Esophagus muscularis mucosa (tissue), 4 donors: ENCODE measurements around the gene CNOT2. TPM values are rescaled to one million over a fixed set of nuclear protein-coding genes. Genes with fewer than 3 reads are reported as not detected.
"Not testable (repeated sequence)": the region's sequence is repeated elsewhere in the genome, so short reads cannot be mapped to it uniquely, and the experiment has no call there.

ENCODE experiments used
- DNase-seq: peaks from one replicate; pipeline ENCODE4 v3.0.0-alpha.2; 2017; ENCODE audit errors: extremely low spot score
- H3K27ac ChIP-seq, 4 donors: fragments of 200-600 bp; sonication (generic); replicated peaks in 1 of 4; 1 replicate in 3 of 4; 2 replicates in 1 of 4; pipeline ENCODE4 v1.5.1; 2016 to 2019; ENCODE audit warnings: mild to moderate bottlenecking in 1 of 4
- H3K27me3 ChIP-seq, 4 donors: fragments of 200-600 bp; sonication (generic); one replicate each; pipeline versions ENCODE4 v1.5.1 to v1.6.0; 2016 to 2019
- H3K36me3 ChIP-seq, 4 donors: fragments of 200-600 bp; sonication (generic); one replicate each; pipeline ENCODE4 v1.5.1; 2016 to 2019
- H3K4me1 ChIP-seq, 4 donors: fragments of 200-600 bp; sonication (generic); one replicate each; pipeline ENCODE4 v1.5.1; 2016 to 2019
- H3K4me3 ChIP-seq, 4 donors: fragments of 200-600 bp; sonication (generic); 1 replicate in 2 of 4; 2 replicates in 2 of 4; pipeline ENCODE4 v1.5.1; 2016 to 2019; ENCODE audit warnings: mild to moderate bottlenecking in 4 of 4, moderate library complexity in 1 of 4
- H3K9me3 ChIP-seq, 4 donors: fragments of 200-600 bp; sonication (generic); 1 replicate in 3 of 4; 2 replicates in 1 of 4; pipeline ENCODE4 v1.5.1; 2016 to 2019
- EP300 ChIP-seq: sonication (generic); formaldehyde crosslinking; IDR thresholded peaks from one replicate; pipeline ENCODE4 v1.6.1; 2017; ENCODE audit warnings: antibody characterized with exemption
- POLR2A ChIP-seq: fragments of 450-650 bp; IDR thresholded peaks from one replicate; pipeline ENCODE4 v1.6.1; 2017; ENCODE audit warnings: antibody characterized with exemption, moderate library complexity, mild to moderate bottlenecking, low read depth
- POLR2AphosphoS5 ChIP-seq, 2 donors: sonication (generic); formaldehyde crosslinking; IDR thresholded peaks; one replicate each; pipeline ENCODE4 v1.6.1; 2017; ENCODE audit warnings: antibody characterized with exemption in 2 of 2
- WGBS: methylation state at CpG from one replicate; pipeline ENCODE4 v1.1.5; 2018; 5-methylcytosine and 5-hydroxymethylcytosine counted together
- intact Hi-C: fragments of 100-400 bp; cut with DNase I; formaldehyde crosslinking; loops from one replicate; pipeline ENCODE4 v1.15.1; 2023
- total RNA-seq, 4 donors: library from RNA; depleted of rRNA; stranded (reverse); fragments of >200 nt; gene quantifications; one replicate each; pipeline versions ENCODE4 v1.1.0 to v1.2.1, GENCODE V29; 2016
- TF ChIP-seq, protein P1 (sequence below), 3 experiments: fragments of 200-600 bp in 2 of 3; fragments of 450-650 bp in 1 of 3; sonication (generic) in 2 of 3; IDR thresholded peaks; one replicate each; pipeline ENCODE4 v1.5.1; 2017 to 2019; ENCODE audit warnings: antibody characterized with exemption in 3 of 3, mild to moderate bottlenecking in 2 of 3, moderate library complexity in 1 of 3

The CNOT2 gene
- total RNA-seq, 4 donors from 2014 or later = 55.6 to 87.6 (median 82.7) TPM

GRCh38 chr12:70389678-70390077, 146.4 kb downstream of the CNOT2 start:
- WGBS = 94% methylated on average over 2 of the region's 2 CpGs

DNA sequence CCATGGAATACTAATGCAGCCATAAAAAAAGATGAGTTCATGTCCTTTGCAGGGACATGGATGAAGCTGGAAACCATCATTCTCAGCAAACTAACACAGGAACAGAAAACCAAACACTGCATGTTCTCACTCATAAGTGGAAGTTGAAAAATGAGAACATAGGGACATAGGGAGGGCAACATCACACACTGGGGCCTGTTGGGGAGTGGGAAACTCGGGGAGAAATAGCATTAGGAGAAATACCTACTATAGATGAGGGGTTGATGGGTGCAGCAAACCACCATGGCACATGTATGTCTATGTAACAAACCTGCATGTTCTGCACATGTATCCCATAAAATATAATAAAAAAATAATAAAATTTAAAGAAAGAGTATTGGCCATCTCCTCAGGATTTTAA, 149.4 kb downstream of the CNOT2 start:
- H3K4me1 ChIP-seq, H3K27ac ChIP-seq, H3K4me3 ChIP-seq, intact Hi-C loops, H3K9me3 ChIP-seq, DNase-seq, H3K27me3 ChIP-seq, H3K36me3 ChIP-seq: not testable (repeated sequence)
- whole genome bisulfite sequencing = 68% methylated on average over 1 of the region's 1 CpG

More at GRCh38 chr12:70389678-70390077, 146.4 kb downstream of the CNOT2 start:
- no peak for TF ChIP-seq EP300
- no peak for TF ChIP-seq POLR2A
- TF ChIP-seq, protein P1, sequence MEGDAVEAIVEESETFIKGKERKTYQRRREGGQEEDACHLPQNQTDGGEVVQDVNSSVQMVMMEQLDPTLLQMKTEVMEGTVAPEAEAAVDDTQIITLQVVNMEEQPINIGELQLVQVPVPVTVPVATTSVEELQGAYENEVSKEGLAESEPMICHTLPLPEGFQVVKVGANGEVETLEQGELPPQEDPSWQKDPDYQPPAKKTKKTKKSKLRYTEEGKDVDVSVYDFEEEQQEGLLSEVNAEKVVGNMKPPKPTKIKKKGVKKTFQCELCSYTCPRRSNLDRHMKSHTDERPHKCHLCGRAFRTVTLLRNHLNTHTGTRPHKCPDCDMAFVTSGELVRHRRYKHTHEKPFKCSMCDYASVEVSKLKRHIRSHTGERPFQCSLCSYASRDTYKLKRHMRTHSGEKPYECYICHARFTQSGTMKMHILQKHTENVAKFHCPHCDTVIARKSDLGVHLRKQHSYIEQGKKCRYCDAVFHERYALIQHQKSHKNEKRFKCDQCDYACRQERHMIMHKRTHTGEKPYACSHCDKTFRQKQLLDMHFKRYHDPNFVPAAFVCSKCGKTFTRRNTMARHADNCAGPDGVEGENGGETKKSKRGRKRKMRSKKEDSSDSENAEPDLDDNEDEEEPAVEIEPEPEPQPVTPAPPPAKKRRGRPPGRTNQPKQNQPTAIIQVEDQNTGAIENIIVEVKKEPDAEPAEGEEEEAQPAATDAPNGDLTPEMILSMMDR (IDR thresholded peaks at IDR 0.05) = no peak
- TF ChIP-seq POLR2AphosphoS5 (IDR thresholded peaks at IDR 0.05) = no peak
- H3K9me3 ChIP-seq = no peaks in the 10 kb centered on the region
- no peak for DNase-seq
- intact Hi-C loops = no loop called here
- no peak overlapping the region for H3K4me3 ChIP-seq
- no peaks in the 10 kb centered on the region for H3K27me3 ChIP-seq
- no peaks in the 10 kb centered on the region for H3K4me1 ChIP-seq
- no peaks in the 10 kb centered on the region for H3K36me3 ChIP-seq
- H3K27ac ChIP-seq = no peak overlapping the region

DNA sequence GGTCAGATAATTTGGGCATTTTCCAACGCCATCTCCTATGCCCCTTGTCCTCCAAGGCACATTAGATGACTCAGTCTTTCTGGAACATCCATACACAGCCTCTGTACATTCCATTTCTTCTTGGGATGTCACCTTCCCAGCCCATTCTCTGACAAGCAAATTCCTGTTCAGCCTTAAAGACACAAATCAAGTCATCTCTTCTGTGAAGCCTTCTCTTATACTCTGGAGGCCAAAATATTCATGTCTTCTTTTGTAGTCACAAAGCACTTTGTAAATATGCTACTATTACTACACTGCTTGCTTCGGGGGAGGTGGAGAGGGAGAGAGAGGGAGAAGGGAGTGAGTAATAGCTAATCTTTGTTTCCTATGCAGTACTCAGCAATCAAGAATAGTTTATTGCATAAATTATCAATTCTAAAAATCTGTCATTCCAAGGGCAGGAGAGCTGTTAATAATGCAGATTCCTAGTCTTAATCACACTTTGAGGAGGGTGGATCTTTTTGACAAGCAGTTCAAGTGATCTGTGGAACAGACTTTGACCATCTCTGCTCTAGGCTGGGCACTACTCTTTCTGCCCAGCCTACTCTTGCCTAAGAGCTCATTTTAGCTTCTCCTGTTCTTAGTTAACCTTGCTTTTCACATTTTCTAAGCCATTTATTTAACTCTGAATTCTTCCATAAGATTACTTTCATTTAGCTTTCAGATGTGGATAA, 150.7 kb downstream of the CNOT2 start:
- no peak overlapping the region for H3K4me3 ChIP-seq
- DNase-seq = no peak
- no peaks in the 10 kb centered on the region for H3K36me3 ChIP-seq
- TF ChIP-seq POLR2AphosphoS5 (IDR thresholded peaks at IDR 0.05) = no peak
- TF ChIP-seq, protein P1 (IDR thresholded peaks at IDR 0.05) = no peak
- TF ChIP-seq POLR2A = no peak
- TF ChIP-seq EP300 = no peak
- 72% methylated on average over 2 of the region's 2 CpGs for WGBS
- no peak overlapping the region for H3K27ac ChIP-seq
- intact Hi-C loops = no loop called here
- H3K27me3 ChIP-seq = no peaks in the 10 kb centered on the region
- H3K9me3 ChIP-seq = no peaks in the 10 kb centered on the region
- H3K4me1 ChIP-seq = no peaks in the 10 kb centered on the region

DNA sequence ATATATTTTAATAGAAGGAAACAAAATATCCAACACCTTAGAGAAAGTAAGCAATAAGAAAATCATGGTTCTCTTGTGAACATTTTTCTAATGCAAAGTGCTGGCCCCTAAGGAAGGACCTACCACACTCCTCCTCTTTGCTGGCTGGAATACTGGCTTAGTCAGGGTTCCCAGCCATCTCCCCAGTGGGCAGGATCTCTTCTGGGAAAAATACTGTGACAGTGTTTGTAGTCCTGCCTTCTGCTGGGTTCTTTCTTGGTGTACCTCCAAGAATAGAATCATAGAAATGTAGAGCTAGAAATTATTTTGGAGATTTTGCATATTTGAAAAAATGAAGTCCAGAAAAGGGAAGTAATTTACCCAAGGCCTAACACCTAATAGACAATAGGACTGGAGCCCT, 154.8 kb downstream of the CNOT2 start:
- Histone ChIP-seq H3K36me3 (peaks cover 0 to 4% (median 0%) of the 10 kb centered on the region in 4 donors), H3K9me3 (no peaks in the 10 kb centered on the region), H3K4me1 (no peaks in the 10 kb centered on the region), H3K27ac (no peak overlapping the region), H3K27me3 (no peaks in the 10 kb centered on the region), H3K4me3 (no peak overlapping the region)
- DNase-seq = no peak
- intact Hi-C loops = no loop called here
- TF ChIP-seq EP300 (no peak), POLR2A (no peak), POLR2AphosphoS5 (IDR thresholded peaks at IDR 0.05) (no peak)
- TF ChIP-seq, protein P1 (IDR thresholded peaks at IDR 0.05) = no peak

DNA sequence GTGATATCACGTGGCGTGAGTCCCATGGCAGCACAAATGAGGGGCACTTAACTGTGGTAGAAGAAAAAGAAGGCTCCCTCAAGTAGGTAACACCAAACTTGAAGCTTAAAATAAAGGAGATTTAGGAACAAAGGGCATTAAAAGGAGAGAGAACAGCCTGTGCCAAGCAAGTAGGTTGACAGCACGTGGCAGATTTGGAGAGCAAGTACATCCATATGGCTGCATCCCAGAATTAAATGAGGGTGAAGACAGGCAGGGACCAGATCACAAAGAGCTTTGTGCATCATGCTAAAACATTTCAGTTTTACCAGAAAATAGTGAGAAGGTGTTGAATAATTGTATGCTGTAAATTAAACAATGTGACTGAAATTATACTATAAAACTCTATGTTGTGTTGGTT, 155.6 kb downstream of the CNOT2 start:
- intact Hi-C loops = no loop called here
- H3K27ac ChIP-seq = no peak overlapping the region
- no peaks in the 10 kb centered on the region for H3K4me1 ChIP-seq
- H3K27me3 ChIP-seq = no peaks in the 10 kb centered on the region
- no peak for DNase-seq
- H3K4me3 ChIP-seq = no peak overlapping the region
- 88% methylated on average over 3 of the region's 3 CpGs for WGBS
- TF ChIP-seq, protein P1 (IDR thresholded peaks at IDR 0.05) = no peak
- TF ChIP-seq POLR2AphosphoS5 (IDR thresholded peaks at IDR 0.05) (no peak), EP300 (no peak), POLR2A (no peak)
- peaks cover 0 to 4% (median 0%) of the 10 kb centered on the region in 4 donors for H3K36me3 ChIP-seq
- H3K9me3 ChIP-seq = no peaks in the 10 kb centered on the region
